Measurements from ENCODE around the gene SCAMP3.

The SCAMP3 gene

DNA sequence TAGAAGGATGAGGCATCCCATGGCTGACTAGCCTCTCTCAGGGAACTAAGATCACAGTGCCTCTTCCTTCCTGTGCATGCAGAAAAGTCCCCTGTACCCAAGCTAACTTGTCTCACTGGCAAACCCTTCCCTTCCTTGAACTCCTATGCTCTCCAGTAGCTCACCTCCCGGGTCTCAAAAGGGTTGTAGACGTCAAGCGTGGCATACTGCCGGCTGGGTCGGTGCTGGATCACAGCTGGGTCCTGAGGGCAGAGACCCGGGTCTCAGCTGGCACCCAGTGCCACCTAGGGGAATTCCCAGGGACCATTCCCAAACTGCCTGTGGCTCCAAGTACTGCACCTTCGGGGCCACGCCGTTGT is 688 bp downstream of the SCAMP3 start:
- TF ChIP-seq CTCF (IDR thresholded peaks at IDR 0.05), result no peak
- Mint-ChIP-seq H3K4me1 (peaks cover 35% of the 10 kb centered on the region), H3K27me3 (ENCODE audit: low read depth, poor library complexity) (peaks cover 2% of the 10 kb centered on the region), H3K4me3 (peak overlapping the region; percentile 97), H3K9me3 (no peaks in the 10 kb centered on the region), H3K27ac (peak overlapping the region; percentile 98), H3K36me3 (ENCODE audit: low read depth) (peaks cover 60% of the 10 kb centered on the region)
- DNase-seq, result no peak

DNA sequence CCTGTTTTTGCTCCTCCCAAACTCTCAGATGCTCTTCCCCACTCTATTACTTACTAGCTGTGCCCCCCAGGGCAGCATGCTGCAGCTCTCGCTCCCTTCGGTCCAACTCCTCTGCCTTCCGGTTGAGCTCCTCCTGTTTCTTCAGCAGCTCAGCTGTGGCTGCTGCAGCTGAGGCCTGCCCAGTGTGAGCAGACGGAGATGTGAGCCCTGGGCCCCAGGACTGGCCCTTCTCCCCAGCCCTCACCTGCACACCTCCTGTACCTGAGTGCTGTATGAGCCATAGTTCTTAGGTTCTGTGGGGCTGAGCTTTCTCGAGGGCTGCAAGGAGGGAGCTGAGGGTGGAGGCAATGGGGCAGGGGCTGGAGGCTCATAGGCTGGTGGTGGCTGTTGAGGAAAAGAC is 1.9 kb downstream of the SCAMP3 start:
- H3K36me3 Mint-ChIP-seq (ENCODE audit: low read depth), result peaks cover 51% of the 10 kb centered on the region
- TF ChIP-seq CTCF (IDR thresholded peaks at IDR 0.05), result no peak
- peak overlapping the region; percentile 91 for H3K27ac Mint-ChIP-seq
- no peak for DNase-seq
- H3K4me1 Mint-ChIP-seq, result peaks cover 46% of the 10 kb centered on the region
- peaks cover 2% of the 10 kb centered on the region for H3K27me3 Mint-ChIP-seq (ENCODE audit: low read depth, poor library complexity)
- H3K4me3 Mint-ChIP-seq, result peak overlapping the region; percentile 97
- H3K9me3 Mint-ChIP-seq, result no peaks in the 10 kb centered on the region

GRCh38 chr1:155256058-155256852 is 5.9 kb downstream of the SCAMP3 start:
- no peak for DNase-seq
- Mint-ChIP-seq H3K4me3 (peak overlapping the region; percentile 86), H3K9me3 (no peaks in the 10 kb centered on the region), H3K4me1 (peaks cover 57% of the 10 kb centered on the region), H3K27me3 (ENCODE audit: low read depth, poor library complexity) (peaks cover 2% of the 10 kb centered on the region), H3K36me3 (ENCODE audit: low read depth) (peaks cover 22% of the 10 kb centered on the region), H3K27ac (peak overlapping the region; percentile 58)
- no peak for TF ChIP-seq CTCF (IDR thresholded peaks at IDR 0.05)

DNA sequence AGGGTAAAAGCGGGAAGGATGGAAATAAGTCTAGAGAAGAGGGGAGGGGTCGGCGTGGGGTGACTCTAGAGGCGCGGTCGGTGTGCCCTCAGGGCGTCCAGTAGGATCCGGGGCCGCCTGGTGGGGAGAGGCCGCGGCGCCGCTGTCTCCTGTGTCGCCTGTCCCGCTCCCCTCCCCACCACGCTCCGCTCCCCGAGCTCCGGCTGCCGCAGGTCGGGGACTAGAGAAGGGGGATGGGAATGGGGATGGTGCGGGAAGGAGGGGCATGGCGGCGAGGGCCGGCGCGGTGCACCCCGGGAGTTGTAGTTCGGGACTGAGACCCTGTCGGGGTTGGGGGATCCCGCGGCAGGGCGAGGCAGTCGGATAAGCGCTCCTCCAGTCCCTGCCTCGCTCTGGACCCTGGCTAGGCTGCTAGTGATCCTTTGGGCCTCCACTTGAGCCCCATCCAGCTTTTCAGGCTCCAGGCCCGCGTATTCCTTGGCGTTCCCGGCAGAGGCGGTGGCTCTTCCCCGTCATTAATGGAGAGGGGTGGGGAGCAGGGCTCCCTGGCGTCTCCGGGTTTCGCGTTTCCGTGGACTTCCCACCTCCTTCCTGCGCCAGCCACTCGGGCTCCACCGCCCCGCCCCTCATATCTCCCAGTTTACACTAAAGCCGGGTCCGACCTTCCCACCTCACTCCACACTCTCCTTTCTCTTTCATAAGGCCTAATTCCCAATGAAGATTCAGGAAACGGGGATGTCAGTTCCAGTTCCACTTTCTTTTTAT is 6.7 kb downstream of the SCAMP3 start, which contains the start of gene ENTREP3:
ENTREP3 (minus strand) TSS at position 241 of the 765 bp plus-strand sequence. CDS start 606 bp downstream, outside the sequence.
- H3K27ac Mint-ChIP-seq, result peak within 1 kb of the TSS; percentile 58
- H3K4me1 Mint-ChIP-seq, result peaks cover 56% of the 10 kb centered on the region
- peak within 1 kb of the TSS; percentile 86 for H3K4me3 Mint-ChIP-seq
- TF ChIP-seq CTCF (IDR thresholded peaks at IDR 0.05), result peak; percentile 32
- peaks cover 2% of the 10 kb centered on the region for H3K27me3 Mint-ChIP-seq (ENCODE audit: low read depth, poor library complexity)
- H3K36me3 Mint-ChIP-seq (ENCODE audit: low read depth), result peaks cover 22% of the 10 kb centered on the region
- H3K9me3 Mint-ChIP-seq, result no peaks in the 10 kb centered on the region
- peak; percentile 94 for DNase-seq

DNA sequence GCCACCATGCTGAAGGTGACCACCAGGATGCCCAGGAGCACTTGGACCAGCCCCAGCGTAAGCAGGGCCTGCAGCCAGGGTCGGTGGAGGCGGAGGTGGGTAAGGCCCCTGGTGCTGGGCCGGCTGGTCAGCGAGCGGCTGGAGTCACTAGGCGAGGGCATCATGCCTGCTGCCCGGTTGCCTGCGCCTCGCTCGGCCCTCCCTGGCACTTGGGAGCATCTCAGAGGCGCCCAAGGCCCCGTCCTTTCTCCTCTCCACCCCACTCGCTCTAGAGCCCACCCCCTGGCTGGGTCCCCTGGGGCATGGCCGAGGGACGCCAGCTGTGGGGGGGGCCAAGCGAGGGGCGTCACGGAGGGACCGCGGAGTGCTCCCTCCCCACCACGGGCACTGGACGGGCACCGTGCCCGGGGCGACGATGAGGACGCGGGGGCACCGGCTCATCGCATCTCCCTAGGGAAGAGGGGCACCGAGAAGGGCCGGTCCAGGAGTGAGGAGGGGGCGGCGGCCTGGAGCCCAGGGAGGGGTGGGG is 7.4 kb downstream of the SCAMP3 start:
- H3K4me3 Mint-ChIP-seq, result peak overlapping the region; percentile 86
- TF ChIP-seq CTCF (IDR thresholded peaks at IDR 0.05), result no peak
- peaks cover 51% of the 10 kb centered on the region for H3K4me1 Mint-ChIP-seq
- H3K36me3 Mint-ChIP-seq (ENCODE audit: low read depth), result peaks cover 16% of the 10 kb centered on the region
- peak; percentile 25 for DNase-seq
- no peak overlapping the region for H3K27ac Mint-ChIP-seq
- peaks cover 2% of the 10 kb centered on the region for H3K27me3 Mint-ChIP-seq (ENCODE audit: low read depth, poor library complexity)
- H3K9me3 Mint-ChIP-seq, result no peaks in the 10 kb centered on the region

Measured in nephron progenitor cell (in vitro differentiated cells).